ENCODE results near the gene PIK3R4. TPM values are rescaled to one million over a fixed set of nuclear protein-coding genes. Genes with fewer than 3 reads are reported as not detected.

Gene PIK3R4
- total RNA-seq, 2 donors from 2014 or later: 36.8 to 52.8 TPM

- no peaks in the 10 kb centered on the region for H3K9me3 ChIP-seq
- H3K27ac ChIP-seq: no peak overlapping the region
- H3K36me3 ChIP-seq: no peaks in the 10 kb centered on the region
- H3K4me1 ChIP-seq (replicated peaks): no peaks in the 10 kb centered on the region
- peak; percentile 62 for DNase-seq (ENCODE audit: low spot score)
- H3K4me3 ChIP-seq: no peak overlapping the region
- no peaks in the 10 kb centered on the region for H3K27me3 ChIP-seq (replicated peaks; ENCODE audit: insufficient read depth)
- intact Hi-C loops (cut with DNase I): loop anchor here (1.0 to 10.0 kb wide), 2 partner anchors 133 to 265 kb away; partner anchors contain the start of genes ASTE1 and NEK11
- TF ChIP-seq CTCF (IDR thresholded peaks at IDR 0.05) (peak; percentile 80 to 89 (median 84)), POLR2A (IDR thresholded peaks at IDR 0.05) (no peak), POLR2AphosphoS5 (IDR thresholded peaks at IDR 0.05) (peak; percentile 67)
- 3% methylated on average over 4 of the region's 4 CpGs for WGBS
These were observed 13.2 kb upstream of the PIK3R4 start for GRCh38 chr3:130759692-130760338.

GRCh38 chr3:130758624-130759369, 12.2 kb upstream of the PIK3R4 start:
- Histone ChIP-seq H3K4me3 (no peak overlapping the region), H3K9me3 (no peaks in the 10 kb centered on the region), H3K4me1 (replicated peaks) (no peaks in the 10 kb centered on the region), H3K27me3 (replicated peaks; ENCODE audit: insufficient read depth) (no peaks in the 10 kb centered on the region), H3K27ac (no peak overlapping the region), H3K36me3 (no peaks in the 10 kb centered on the region)
- WGBS: 74% methylated on average over 7 of the region's 7 CpGs
- intact Hi-C loops (cut with DNase I): loop anchor here (1.0 to 10.0 kb wide), 2 partner anchors 135 to 266 kb away; partner anchors contain the start of genes ASTE1 and NEK11
- TF ChIP-seq POLR2A (IDR thresholded peaks at IDR 0.05) (no peak), POLR2AphosphoS5 (IDR thresholded peaks at IDR 0.05) (no peak), CTCF (IDR thresholded peaks at IDR 0.05) (no peak)
- no peak for DNase-seq (ENCODE audit: low spot score)

GRCh38 chr3:130757611-130758150, 11.1 kb upstream of the PIK3R4 start:
- Histone ChIP-seq H3K9me3 (no peaks in the 10 kb centered on the region), H3K27me3 (replicated peaks; ENCODE audit: insufficient read depth) (no peaks in the 10 kb centered on the region), H3K27ac (no peak overlapping the region), H3K4me1 (replicated peaks) (no peaks in the 10 kb centered on the region), H3K36me3 (no peaks in the 10 kb centered on the region), H3K4me3 (no peak overlapping the region)
- DNase-seq (ENCODE audit: low spot score): no peak
- intact Hi-C loops (cut with DNase I): loop anchor here (10.0 kb wide), 1 partner anchor 267 kb away; the partner anchor contains the start of genes ASTE1 and NEK11
- WGBS: 91% methylated on average over 3 of the region's 3 CpGs
- TF ChIP-seq CTCF (IDR thresholded peaks at IDR 0.05) (no peak), POLR2AphosphoS5 (IDR thresholded peaks at IDR 0.05) (no peak), POLR2A (IDR thresholded peaks at IDR 0.05) (no peak)

GRCh38 chr3:130755666-130756065, 9.0 kb upstream of the PIK3R4 start:
- Histone ChIP-seq H3K4me3 (no peak overlapping the region), H3K27me3 (replicated peaks; ENCODE audit: insufficient read depth) (no peaks in the 10 kb centered on the region), H3K4me1 (replicated peaks) (no peaks in the 10 kb centered on the region), H3K27ac (no peak overlapping the region), H3K9me3 (no peaks in the 10 kb centered on the region), H3K36me3 (no peaks in the 10 kb centered on the region)
- DNase-seq (ENCODE audit: low spot score): no peak
- intact Hi-C loops (cut with DNase I): loop anchor here (10.0 kb wide), 1 partner anchor 269 kb away; the partner anchor contains the start of genes ASTE1 and NEK11
- TF ChIP-seq CTCF (IDR thresholded peaks at IDR 0.05) (no peak), POLR2AphosphoS5 (IDR thresholded peaks at IDR 0.05) (no peak), POLR2A (IDR thresholded peaks at IDR 0.05) (no peak)
- 55% methylated on average over 5 of the region's 5 CpGs for WGBS
